OCI-LY1 (cell line): Measurements from ENCODE around the gene NTSR1.

Experiments
- H2AFZ ChIP-seq: fragments of 200-600 bp; sonication (generic), shearing (Covaris generic); 2 replicates; pipeline ENCODE4 v1.6.0; 2014; ENCODE audit warnings: antibody characterized with exemption, mild to moderate bottlenecking, low read length
- H3F3A ChIP-seq: fragments of 200-600 bp; sonication (generic), shearing (Covaris generic); 2 replicates; pipeline ENCODE4 v1.6.0; 2014; ENCODE audit warnings: mild to moderate bottlenecking, antibody characterized with exemption, low read length, moderate library complexity; ENCODE audit not compliant: insufficient read depth
- H3K27ac ChIP-seq: fragments of 200-600 bp; sonication (generic); 2 replicates; pipeline ENCODE4 v1.5.1; 2014; ENCODE audit warnings: low read length, mixed run types, mild to moderate bottlenecking, low read depth; ENCODE audit not compliant: poor library complexity, severe bottlenecking
- H3K27me3 ChIP-seq: fragments of 200-600 bp; sonication (generic); 2 replicates; pipeline ENCODE4 v1.6.0; 2014; ENCODE audit warnings: antibody characterized with exemption, mild to moderate bottlenecking, low read length, moderate library complexity; ENCODE audit not compliant: insufficient read depth
- H3K36me3 ChIP-seq: fragments of 200-600 bp; sonication (generic); 2 replicates; pipeline ENCODE4 v1.6.1; 2014; ENCODE audit warnings: mild to moderate bottlenecking, antibody characterized with exemption, low read length, moderate library complexity, mixed read lengths; ENCODE audit not compliant: insufficient read depth
- H3K4me1 ChIP-seq: fragments of 200-600 bp; sonication (generic); 2 replicates; pipeline ENCODE4 v1.5.1; 2014; ENCODE audit warnings: mild to moderate bottlenecking, low read length, moderate library complexity; ENCODE audit not compliant: insufficient read depth, severe bottlenecking
- H3K4me2 ChIP-seq: fragments of 200-600 bp; sonication (generic), shearing (Covaris generic); 2 replicates; pipeline ENCODE4 v1.6.1; 2014; ENCODE audit warnings: low read length
- H3K4me3 ChIP-seq: fragments of 200-600 bp; sonication (generic); 2 replicates; pipeline ENCODE4 v1.5.1; 2014; ENCODE audit warnings: low read length, low read depth, mild to moderate bottlenecking, mixed read lengths; ENCODE audit not compliant: poor library complexity, severe bottlenecking
- H3K79me2 ChIP-seq: fragments of 200-600 bp; shearing (Covaris generic); 2 replicates; pipeline ENCODE4 v1.6.1; 2016; ENCODE audit warnings: mixed run types, low read length, mixed read lengths; ENCODE audit not compliant: insufficient read depth
- H3K9ac ChIP-seq: fragments of 200-600 bp; sonication (generic), shearing (Covaris generic); 2 replicates; pipeline ENCODE4 v1.6.1; 2014; ENCODE audit warnings: mild to moderate bottlenecking, low read length, mixed read lengths
- H3K9me2 ChIP-seq: fragments of 200-600 bp; sonication (generic), shearing (Covaris generic); 2 replicates; pipeline ENCODE4 v1.6.1; 2014; ENCODE audit warnings: low read depth, mild to moderate bottlenecking, low read length, mixed read lengths
- H3K9me3 ChIP-seq: fragments of 200-600 bp; shearing (Covaris generic); 2 replicates; pipeline ENCODE4 v1.6.1; 2014; ENCODE audit warnings: low read length, mixed read lengths
- H4K20me1 ChIP-seq: fragments of 200-600 bp; sonication (generic), shearing (Covaris generic); 2 replicates; pipeline ENCODE4 v1.6.0; 2016; ENCODE audit warnings: mild to moderate bottlenecking, low read length; ENCODE audit not compliant: insufficient read depth
- EZH2 ChIP-seq: fragments of 200-600 bp; sonication (generic), shearing (Covaris generic); IDR thresholded peaks from 2 replicates; pipeline ENCODE4 v1.8.0; 2017; ENCODE audit warnings: borderline replicate concordance, mixed run types, mild to moderate bottlenecking, antibody characterized with exemption, low read length, moderate library complexity, mixed read lengths
- TF ChIP-seq, protein P1 (sequence below): fragments of 200-600 bp; sonication (generic), shearing (Covaris generic); IDR thresholded peaks from 2 replicates; pipeline ENCODE4 v1.5.1; 2017; ENCODE audit warnings: mild to moderate bottlenecking, antibody characterized with exemption, low read length, moderate library complexity, mixed read lengths

The NTSR1 gene

DNA sequence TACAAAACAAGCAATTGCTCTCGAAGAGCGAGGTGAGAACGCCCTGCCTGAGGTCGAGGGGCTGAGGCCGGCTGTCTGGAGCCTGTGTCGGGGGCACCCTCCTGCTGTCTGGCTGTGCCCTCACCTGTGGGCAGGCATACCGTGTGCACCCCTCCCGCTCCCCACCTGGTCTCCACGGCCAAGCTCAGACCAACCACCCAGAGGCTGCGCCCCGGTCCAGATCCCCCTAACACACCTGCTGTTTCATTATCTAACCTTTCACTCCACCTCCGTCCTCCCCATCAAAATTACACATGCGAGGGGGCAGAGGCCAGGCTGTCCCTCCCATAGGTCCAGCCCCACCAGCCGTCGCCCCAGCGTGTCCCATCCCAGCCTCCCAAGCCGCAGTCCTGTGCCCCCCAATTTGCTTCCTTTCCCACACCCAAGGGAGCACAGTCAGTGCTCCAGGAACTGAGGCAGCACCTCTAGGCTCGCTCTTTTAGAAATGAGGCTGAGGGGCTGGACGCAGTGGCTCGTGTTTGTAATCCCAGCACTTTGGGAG is 35.2 kb downstream of the NTSR1 start:
- no peaks in the 10 kb centered on the region for H3F3A ChIP-seq
- no peak overlapping the region for H3K4me2 ChIP-seq
- no peaks in the 10 kb centered on the region for H4K20me1 ChIP-seq
- no peak overlapping the region for H3K4me3 ChIP-seq
- no peak overlapping the region for H3K9ac ChIP-seq
- no peaks in the 10 kb centered on the region for H3K9me2 ChIP-seq
- TF ChIP-seq EZH2 = no peak
- TF ChIP-seq, protein P1, sequence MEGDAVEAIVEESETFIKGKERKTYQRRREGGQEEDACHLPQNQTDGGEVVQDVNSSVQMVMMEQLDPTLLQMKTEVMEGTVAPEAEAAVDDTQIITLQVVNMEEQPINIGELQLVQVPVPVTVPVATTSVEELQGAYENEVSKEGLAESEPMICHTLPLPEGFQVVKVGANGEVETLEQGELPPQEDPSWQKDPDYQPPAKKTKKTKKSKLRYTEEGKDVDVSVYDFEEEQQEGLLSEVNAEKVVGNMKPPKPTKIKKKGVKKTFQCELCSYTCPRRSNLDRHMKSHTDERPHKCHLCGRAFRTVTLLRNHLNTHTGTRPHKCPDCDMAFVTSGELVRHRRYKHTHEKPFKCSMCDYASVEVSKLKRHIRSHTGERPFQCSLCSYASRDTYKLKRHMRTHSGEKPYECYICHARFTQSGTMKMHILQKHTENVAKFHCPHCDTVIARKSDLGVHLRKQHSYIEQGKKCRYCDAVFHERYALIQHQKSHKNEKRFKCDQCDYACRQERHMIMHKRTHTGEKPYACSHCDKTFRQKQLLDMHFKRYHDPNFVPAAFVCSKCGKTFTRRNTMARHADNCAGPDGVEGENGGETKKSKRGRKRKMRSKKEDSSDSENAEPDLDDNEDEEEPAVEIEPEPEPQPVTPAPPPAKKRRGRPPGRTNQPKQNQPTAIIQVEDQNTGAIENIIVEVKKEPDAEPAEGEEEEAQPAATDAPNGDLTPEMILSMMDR = no peak
- H3K4me1 ChIP-seq = no peaks in the 10 kb centered on the region
- no peak overlapping the region for H3K27ac ChIP-seq
- no peak overlapping the region for H2AFZ ChIP-seq
- no peaks in the 10 kb centered on the region for H3K36me3 ChIP-seq
- peaks cover 15% of the 10 kb centered on the region; the same call in 1 of the 2 replicates for H3K27me3 ChIP-seq
- H3K9me3 ChIP-seq = 0 out of 2 replicates have a peak, but pooled peaks cover 3% of the 10 kb centered on the region
- no peaks in the 10 kb centered on the region for H3K79me2 ChIP-seq

DNA sequence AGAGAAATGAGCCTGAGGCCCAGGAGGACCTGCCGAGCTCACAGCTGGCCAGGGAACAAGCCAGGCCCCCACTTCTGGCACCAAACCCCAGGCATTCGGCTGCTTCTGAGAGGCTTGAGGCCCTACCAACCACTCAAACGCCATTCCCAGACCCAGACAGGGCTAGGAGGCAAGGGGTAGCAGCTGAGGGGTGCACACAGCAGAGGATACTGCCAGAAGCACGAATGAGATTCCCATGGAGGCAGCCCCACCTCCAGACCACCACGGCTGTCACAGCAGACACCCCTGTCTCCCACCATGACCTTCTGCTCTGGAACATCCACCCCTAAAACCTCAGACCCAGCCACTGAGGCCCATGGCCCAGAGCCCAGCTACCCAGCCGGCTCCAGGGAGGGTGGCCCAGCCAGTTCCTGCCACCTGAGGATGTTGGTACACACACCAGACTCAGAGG is 36.1 kb downstream of the NTSR1 start:
- H3K27ac ChIP-seq = no peak overlapping the region
- H3K9me2 ChIP-seq = no peaks in the 10 kb centered on the region
- no peak overlapping the region for H3K9ac ChIP-seq
- no peak overlapping the region for H2AFZ ChIP-seq
- H3K4me3 ChIP-seq = no peak overlapping the region
- no peak overlapping the region for H3K4me2 ChIP-seq
- H3K79me2 ChIP-seq = no peaks in the 10 kb centered on the region
- H3K4me1 ChIP-seq = no peaks in the 10 kb centered on the region
- 0 out of 2 replicates have a peak, but pooled peaks cover 3% of the 10 kb centered on the region for H3K9me3 ChIP-seq
- no peaks in the 10 kb centered on the region for H4K20me1 ChIP-seq
- no peaks in the 10 kb centered on the region for H3K36me3 ChIP-seq
- no peaks in the 10 kb centered on the region for H3F3A ChIP-seq
- H3K27me3 ChIP-seq = peaks cover 16% of the 10 kb centered on the region; the same call in 1 of the 2 replicates
- TF ChIP-seq EZH2 = no peak
- TF ChIP-seq, protein P1 = no peak

DNA sequence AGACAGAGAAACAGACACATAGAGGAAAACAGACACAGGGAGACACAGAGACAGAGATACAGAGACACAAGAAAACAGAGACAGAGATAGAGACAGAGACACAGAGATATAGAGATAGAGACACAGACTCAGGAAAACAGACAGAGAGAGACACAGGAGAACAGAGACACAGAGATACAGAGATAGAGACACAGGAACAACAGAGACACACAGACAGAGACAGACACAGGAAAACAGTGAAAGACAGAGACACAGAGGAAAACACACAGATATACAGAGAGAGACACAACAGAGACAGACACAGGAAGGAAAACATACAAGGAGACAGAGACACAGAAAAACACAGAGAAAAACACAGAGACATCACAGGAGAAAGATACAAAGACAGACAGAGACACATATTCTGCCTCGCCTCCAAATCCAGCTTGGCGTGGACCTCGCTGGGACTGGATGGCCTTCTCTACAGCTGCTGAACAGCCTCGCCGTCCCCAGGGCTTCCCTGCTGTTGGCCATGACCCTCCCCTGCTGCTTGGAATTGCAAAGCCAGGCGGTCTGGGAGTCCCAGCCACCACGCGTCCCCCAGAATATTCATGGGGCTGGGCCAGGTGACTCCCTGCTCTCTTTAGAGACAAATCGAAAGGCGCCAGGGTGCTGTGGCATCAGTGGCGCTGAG is 36.8 kb downstream of the NTSR1 start:
- Histone ChIP-seq H3K27ac (no peak overlapping the region), H3K9me2 (no peaks in the 10 kb centered on the region), H3K9ac (no peak overlapping the region), H3K4me2 (no peak overlapping the region), H2AFZ (no peak overlapping the region), H3F3A (no peaks in the 10 kb centered on the region), H3K9me3 (0 out of 2 replicates have a peak, but pooled peaks cover 3% of the 10 kb centered on the region), H3K27me3 (peaks cover 16% of the 10 kb centered on the region; the same call in 1 of the 2 replicates), H3K4me1 (no peaks in the 10 kb centered on the region), H3K4me3 (no peak overlapping the region), H4K20me1 (no peaks in the 10 kb centered on the region), H3K79me2 (no peaks in the 10 kb centered on the region), H3K36me3 (no peaks in the 10 kb centered on the region)
- TF ChIP-seq, protein P1 = no peak
- no peak for TF ChIP-seq EZH2
